ENCODE measurements around the gene SBF2.
"Not testable (repeated sequence)": the region's sequence is repeated elsewhere in the genome, so short reads cannot be mapped to it uniquely, and the experiment has no call there.

The SBF2 gene

GRCh38 chr11:10064828-10065227 is 229.2 kb downstream of the SBF2 start:
- no peak for DNase-seq (ENCODE audit: low spot score)

- no peak for DNase-seq (ENCODE audit: low spot score)
Observed at GRCh38 chr11:10058356-10058755, 235.7 kb downstream of the SBF2 start.

- DNase-seq (ENCODE audit: low spot score): no peak
Observed at GRCh38 chr11:10051868-10052586, 242.0 kb downstream of the SBF2 start.

- no peak for DNase-seq (ENCODE audit: low spot score)
Observed at GRCh38 chr11:10050561-10050960, 243.5 kb downstream of the SBF2 start.

- DNase-seq (ENCODE audit: low spot score): no peak
Observed at GRCh38 chr11:10049756-10050155, 244.3 kb downstream of the SBF2 start.

- DNase-seq (ENCODE audit: low spot score): no peak
Observed at GRCh38 chr11:10048350-10048749, 245.7 kb downstream of the SBF2 start.

GRCh38 chr11:10044618-10045017 is 249.4 kb downstream of the SBF2 start:
- no peak for DNase-seq (ENCODE audit: low spot score)

GRCh38 chr11:10042699-10043098 is 251.3 kb downstream of the SBF2 start:
- peak; percentile 7 for DNase-seq (ENCODE audit: low spot score)

GRCh38 chr11:10041748-10042446 is 252.1 kb downstream of the SBF2 start:
- DNase-seq (ENCODE audit: low spot score): peak; percentile 5

GRCh38 chr11:10041332-10041731 is 252.7 kb downstream of the SBF2 start:
- DNase-seq (ENCODE audit: low spot score): no peak

GRCh38 chr11:10038521-10039302 is 255.3 kb downstream of the SBF2 start:
- no peak for DNase-seq (ENCODE audit: low spot score)

GRCh38 chr11:10035932-10036331 is 258.1 kb downstream of the SBF2 start:
- DNase-seq (ENCODE audit: low spot score): not testable (repeated sequence)

- no peak for DNase-seq (ENCODE audit: low spot score)
Observed at GRCh38 chr11:10032935-10033334, 261.1 kb downstream of the SBF2 start.

- no peak for DNase-seq (ENCODE audit: low spot score)
Observed at GRCh38 chr11:10030122-10030490, 263.9 kb downstream of the SBF2 start.

GRCh38 chr11:10029386-10030121 is 264.5 kb downstream of the SBF2 start:
- DNase-seq (ENCODE audit: low spot score): no peak

GRCh38 chr11:10026514-10026913 is 267.5 kb downstream of the SBF2 start:
- no peak for DNase-seq (ENCODE audit: low spot score)

- no peak for DNase-seq (ENCODE audit: low spot score)
Observed at GRCh38 chr11:10023212-10023611, 270.8 kb downstream of the SBF2 start.

- DNase-seq (ENCODE audit: low spot score): no peak
Observed at GRCh38 chr11:10022764-10023163, 271.3 kb downstream of the SBF2 start.

- DNase-seq (ENCODE audit: low spot score): no peak
Observed at GRCh38 chr11:10021563-10021962, 272.5 kb downstream of the SBF2 start.

- no peak for DNase-seq (ENCODE audit: low spot score)
Observed at GRCh38 chr11:10019906-10020682, 273.9 kb downstream of the SBF2 start.

- DNase-seq (ENCODE audit: low spot score): no peak
Observed at GRCh38 chr11:10017911-10018310, 276.1 kb downstream of the SBF2 start.
